Activated CD4-positive, alpha-beta T cell treated with anti-CD3 and anti-CD28 coated beads, Interleukin-2, Interleukin-6, amounts not matched to agents 100 ng/mL and 50 ng/mL, durations not matched to agents 16 hours and 8 hours (primary cell): ENCODE data around the gene CCL25.
A peak's percentile ranks its signal among the peaks of the same experiment; 100 is the strongest.

ENCODE experiments used
- DNase-seq: peaks from one replicate; pipeline ENCODE4 v3.0.0-alpha.2; 2020

CCL25 gene

DNA sequence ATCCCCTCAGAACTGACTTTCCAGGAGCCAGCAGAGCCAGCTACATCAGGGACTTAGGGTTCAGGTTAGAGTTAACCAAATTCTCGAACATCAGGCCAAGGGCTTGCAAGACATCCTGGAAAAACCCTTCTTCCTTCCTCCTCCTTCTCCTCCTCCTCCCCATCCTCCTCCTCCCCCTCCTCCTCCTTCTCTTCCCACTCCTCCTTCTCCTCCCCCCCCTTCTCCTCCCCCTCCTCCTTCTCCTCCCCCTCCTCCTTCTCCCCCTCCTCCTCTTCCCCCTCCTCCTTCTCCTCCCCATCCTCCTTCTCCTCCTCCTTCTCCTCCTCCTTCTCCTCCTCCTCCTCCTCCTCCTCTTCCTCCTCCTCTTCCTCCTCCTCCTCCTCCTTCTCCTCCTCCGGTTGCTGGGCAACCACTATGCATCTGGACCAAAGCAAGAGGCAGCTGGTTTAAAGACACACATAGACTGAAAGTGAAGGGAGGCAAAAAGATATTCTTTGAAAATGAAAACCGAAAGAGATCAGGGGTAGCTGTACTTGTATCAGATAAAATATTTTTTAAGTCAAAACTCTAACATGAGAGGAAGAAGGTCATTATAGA, 5.9 kb upstream of the CCL25 start:
- no peak for DNase-seq

DNA sequence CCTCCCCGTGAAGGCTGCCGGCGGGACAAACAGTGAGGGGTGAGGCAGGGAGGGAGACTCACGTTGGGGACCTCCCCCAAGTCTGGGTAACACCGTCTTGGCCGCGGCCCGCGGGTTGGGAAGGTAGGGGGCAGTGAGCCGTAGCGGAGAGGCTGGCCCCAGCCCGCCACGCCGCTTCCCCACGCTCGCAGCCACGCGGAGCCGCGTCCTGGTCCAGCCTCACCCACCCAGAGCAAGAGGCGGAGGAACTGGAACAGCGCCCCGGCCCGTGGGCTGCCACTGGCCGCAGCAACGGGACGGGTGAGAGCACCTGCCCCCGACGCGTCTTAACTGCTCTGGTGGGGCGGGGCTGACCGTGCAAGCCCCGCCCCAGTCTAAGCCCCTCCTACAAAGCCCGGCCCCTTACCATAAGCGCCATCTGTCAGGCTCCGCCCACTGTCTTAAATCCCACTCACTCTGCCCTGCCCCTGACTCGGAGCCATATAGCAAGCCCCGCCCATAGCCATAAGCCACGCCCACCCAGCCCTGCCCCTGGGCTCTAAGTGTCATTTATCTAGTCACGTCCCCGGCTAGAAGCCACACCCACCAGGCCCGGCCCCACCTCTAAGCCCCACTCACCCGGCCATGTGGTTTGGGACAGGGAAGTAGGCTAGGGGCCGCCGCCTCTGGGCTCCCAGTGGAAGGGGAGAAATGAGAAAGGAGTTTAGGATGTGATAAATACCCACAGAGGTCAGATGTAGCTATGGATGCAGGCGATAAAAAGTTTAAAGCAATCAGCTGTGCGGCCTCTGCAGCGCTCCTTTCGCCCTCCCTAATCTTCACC, 2.1 kb upstream of the CCL25 start:
- peak; percentile 88 for DNase-seq

DNA sequence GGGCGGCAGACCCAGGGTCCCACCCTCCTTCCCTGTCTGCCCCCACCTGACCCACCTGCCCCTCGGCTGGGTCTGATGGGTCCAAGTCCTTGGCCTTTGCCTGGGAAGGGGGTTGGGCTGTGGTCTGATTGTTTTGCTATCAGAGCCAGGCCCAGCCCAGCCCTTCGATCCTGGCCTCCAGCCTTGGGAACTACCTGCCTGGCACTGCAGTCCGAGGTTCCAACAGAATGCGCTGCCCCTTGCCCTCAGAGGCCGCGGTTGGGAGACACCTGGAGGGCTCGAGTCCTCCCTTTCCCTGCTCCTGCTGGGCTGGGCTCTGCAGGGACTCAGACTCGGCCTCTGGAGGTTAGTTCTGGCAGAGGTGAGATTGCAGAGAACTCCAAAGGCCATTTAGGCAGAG, 1.6 kb downstream of the CCL25 start:
- no peak for DNase-seq

DNA sequence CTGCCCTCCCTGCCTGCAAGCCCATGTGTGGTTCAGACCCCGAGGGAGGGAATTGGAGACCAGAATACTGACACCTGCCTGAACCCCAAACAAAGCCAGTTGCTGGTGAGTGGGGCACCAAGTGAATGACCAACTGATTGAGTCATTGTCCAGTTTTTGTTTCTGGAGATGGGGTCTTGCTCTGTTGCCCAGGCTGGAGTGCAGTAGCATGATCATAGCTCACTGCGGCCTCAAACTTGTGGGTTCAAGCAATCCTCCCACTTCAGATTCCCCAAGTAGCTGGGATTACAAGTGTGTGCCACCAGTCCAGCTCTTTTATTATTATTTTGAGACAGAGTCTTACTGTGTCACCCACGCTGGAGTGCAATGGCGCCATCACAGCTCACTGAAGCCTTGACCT, 4.0 kb downstream of the CCL25 start:
- no peak for DNase-seq

DNA sequence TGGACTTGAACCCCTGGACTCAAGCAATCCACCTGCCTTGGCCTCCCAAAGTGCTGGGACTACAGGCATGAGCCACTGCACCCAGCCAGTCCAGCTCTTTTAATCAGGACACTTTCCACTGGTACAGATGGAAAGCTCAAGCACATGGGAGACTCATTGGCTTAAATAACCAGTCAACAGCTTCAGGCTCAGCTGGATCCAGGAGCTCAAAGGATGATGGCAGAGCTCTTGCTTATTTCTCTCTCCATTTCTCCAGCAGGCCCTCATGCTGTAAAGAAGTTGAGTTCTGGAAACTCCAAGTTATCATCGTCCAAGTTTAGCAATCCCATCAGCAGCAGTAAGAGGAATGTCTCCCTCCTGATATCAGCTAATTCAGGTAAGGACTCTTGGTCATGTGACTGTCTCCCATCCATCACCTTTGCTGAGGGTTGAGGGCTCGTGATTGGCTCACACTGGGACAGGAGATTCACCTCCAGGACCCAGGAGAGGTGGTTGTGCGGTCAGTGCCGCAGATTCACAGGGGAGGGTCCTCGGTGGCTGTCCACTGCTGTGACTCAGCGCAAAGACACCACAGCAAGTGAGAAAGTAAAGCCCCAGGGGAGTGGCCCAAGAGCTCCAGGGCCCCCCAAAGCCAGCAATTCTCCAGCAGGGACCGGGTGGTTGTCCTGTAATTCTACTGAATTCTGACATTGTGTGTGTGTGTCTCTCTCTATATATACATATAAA, 5.1 kb downstream of the CCL25 start:
- no peak for DNase-seq

DNA sequence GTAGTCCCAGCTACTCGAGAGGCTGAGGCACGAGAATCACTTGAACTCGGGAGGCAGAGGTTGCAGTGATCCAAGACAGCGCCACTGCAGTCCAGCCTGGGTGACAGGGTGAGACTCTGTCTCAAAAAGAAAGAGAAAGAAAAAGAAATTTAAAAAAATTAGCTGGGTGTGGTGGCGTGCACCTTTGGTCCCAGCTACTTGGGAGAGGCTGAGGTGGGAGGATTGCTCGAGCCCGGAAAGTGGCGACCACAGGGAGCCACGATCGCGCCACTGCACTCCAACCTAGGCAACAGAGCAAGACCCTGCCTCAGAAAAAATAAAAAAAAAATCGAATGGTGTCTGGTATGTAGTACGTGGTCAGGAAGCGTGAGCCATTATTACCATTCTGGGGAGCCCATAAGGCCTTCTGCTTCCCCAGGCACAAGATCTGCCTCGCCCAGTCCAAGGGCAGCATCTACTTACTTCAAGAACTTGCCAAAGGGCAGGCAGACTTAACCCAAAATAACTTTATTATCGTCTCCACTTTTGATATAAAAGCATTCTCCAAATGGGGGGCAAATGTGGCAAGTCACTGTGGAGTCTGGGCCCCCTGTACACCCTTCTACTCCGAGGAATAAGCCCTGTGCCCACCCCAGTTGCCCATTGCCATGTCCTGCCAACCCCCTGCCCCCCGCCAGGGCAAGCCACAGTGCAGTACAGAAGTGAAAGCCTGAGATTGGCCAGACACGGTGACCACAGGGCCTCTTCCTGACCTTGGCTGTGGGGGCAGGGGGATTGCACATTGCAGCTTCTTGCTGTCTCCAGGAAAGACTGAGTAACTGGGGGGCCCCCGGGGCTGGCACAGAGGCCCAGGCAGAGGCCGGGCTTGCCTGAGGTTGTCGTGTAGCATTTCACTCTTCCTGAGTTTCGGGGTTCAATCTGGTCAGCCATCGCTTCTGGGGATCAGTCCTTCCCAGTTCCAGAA, 12.6 kb downstream of the CCL25 start:
- no peak for DNase-seq

DNA sequence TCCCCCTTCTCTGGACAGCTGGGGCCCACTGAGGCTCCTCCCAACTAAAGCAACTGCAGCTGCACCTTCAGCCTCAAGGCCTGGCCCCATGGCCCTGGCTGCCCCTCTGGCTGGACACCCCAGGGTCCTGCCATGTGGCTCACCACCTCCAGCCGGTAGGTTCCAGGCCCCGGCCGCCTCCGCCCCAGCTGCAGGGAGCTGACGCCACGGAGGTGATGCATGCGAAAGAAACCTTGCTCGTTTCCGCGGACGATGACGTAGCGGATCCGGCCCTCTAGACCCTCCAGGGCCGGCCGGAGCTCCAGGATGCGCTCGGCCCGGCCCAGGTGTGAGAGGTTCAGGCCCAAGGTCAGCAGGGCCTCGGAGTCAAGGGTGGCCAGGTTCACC, 13.3 kb downstream of the CCL25 start:
- no peak for DNase-seq

DNA sequence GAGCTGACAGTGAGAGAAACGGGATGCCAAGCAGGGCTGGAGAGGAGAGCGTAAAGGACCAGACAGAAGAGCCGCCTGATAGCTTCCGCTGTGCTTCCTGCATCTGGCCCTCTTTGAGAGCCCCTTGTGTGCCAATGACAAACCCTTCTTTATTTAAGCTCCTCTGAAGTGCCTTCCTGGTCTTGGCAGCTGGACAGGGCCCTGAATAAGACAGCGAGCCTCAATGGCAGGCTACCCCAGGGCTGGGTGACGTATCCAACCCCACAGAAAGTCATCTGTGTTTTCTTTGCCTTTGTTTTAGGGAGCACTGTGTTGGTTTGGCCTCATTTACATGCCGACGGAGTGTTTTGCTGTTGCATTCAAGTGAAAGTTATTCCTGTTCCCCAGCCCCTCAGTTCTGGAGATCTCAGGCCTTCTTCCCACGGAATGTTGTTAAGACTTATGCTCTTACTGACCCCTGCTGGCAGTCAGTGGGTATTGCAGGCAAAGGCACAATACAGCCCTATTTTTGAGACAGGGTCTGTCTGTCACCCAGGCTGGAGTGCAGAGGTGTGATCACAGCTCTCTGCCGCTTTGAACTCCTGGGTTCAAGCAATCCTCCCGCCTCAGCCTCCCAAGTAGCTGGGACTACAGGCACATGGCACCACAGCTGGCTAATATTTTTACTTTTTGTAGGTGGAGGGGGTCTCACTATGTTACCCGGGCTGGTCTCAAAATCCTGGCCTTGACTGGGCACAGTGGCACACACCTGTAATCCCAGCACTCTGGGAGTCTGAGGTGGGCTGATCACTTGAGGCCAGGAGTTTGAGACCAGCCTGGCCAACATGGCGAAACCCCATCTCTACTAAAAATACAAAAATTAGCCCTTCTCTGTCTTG, 16.8 kb downstream of the CCL25 start:
- DNase-seq, result peak; percentile 36

DNA sequence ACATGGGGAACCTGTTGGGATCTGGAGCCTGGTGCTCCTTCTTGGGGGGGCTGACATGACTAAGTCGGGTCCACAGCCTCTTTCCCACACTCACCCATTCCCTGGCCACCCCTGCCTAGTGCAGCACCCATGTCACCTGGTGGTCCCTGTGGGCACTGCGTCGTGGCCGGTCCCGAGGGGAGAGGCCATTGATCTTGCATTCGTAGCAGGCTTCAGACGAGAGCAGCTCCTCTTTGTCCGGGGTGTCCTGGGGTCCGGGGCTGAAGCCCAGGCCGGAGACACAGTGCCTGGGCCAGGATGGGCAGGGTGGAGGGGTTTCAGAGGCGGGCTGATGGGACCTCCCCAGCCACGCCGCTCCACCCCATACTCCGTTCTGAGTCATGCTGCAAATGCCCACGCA, 19.4 kb downstream of the CCL25 start:
- no peak for DNase-seq

DNA sequence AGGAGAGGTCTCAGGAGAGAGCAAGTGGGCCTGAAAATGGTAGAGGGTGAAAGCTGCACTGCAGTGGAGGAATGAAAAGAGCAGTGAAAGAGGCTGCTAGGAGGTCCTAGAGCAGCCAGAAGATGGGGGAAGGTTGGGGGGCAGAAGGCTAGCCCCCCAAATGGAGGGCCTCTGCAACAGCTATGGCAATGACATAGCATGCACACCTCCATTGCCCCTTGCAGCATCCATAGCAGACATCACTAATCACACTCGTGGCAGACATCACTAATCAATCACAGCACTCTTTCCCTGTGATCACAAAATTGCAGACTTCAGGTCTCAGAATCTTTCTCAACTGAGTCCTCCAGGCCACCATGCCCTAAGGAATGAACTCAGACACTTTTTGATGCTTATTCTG, 21.9 kb downstream of the CCL25 start:
- no peak for DNase-seq

DNA sequence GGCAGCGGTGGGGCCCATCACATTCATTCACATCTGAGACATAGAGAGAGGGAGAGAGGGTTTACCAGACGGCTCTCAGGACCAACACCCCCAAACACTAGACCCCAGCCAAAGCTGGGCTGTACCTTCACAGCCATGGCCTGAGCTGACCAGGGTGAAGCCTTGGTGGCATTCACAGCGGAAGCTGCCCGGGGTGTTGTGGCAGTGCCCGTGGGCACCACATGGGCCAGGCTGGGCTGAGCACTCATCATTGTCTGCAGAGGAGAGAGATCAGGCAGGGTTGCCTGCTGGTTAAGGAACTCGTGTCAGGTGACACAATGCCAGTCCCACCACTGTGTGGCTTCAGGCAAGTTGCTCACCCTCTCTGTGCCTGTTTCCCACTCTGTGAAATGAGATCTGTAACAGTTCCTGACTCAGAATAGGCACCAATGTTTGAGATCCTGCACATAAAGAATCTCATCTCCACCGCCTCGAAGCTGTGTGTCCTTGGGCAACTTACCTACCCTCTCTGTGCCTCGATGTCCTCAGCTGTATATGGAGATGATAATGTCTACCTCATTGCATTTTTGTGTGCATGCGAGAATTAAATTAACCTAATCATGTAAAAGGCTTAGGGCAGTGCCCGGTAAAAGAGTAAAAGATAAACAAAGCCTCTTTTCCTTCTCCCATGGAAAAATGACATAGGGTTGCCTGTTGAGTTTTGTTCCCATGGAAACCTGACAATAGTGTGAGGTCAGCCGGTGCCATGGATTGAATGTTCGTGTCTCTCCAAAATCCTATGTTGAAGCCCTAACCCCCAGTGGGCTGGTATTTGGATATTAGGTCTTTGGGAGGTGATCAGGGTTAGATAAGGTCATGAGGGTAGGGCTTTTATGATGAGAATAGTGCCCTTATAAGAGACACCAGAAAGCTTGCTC, 22.9 kb downstream of the CCL25 start:
- DNase-seq, result no peak

DNA sequence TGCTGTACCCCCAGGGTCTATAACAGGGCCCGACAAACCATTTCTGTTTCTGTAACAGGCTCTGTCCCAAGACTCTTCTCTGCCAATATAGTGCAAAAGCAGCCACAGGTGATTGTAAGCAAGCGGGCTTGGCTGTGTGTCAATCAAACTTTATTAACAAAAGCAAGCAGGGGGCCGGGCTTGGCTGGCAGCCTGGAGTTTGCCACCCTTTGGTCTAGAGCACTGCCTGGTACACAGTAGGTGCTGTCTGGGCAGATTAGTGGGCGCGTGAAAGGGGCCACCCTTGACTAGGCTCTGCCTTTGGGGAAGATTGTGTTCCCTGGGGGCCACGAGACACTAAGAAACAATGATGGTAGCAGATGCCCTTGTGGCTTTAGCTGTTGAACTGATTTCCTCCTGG, 27.4 kb downstream of the CCL25 start:
- no peak for DNase-seq

DNA sequence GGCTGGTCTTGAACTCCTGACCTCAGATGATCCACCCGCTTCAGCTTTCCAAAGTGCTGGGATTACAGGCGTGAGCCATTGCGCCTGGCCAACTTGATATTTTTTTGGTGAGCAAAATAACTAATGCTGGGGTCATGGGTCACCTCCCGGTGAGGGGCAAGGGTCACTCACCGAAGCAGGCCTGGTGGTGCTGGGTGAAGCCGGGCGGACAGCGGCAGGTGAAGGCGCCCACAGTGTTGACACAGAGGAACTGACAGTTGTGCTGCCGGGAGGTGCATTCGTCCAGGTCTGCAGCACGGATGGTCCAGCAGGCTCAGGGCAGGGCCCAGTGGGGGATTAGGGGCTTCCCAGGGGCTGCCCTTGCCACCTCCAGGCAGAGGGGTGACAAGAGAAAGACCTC, 28.3 kb downstream of the CCL25 start:
- DNase-seq, result no peak

DNA sequence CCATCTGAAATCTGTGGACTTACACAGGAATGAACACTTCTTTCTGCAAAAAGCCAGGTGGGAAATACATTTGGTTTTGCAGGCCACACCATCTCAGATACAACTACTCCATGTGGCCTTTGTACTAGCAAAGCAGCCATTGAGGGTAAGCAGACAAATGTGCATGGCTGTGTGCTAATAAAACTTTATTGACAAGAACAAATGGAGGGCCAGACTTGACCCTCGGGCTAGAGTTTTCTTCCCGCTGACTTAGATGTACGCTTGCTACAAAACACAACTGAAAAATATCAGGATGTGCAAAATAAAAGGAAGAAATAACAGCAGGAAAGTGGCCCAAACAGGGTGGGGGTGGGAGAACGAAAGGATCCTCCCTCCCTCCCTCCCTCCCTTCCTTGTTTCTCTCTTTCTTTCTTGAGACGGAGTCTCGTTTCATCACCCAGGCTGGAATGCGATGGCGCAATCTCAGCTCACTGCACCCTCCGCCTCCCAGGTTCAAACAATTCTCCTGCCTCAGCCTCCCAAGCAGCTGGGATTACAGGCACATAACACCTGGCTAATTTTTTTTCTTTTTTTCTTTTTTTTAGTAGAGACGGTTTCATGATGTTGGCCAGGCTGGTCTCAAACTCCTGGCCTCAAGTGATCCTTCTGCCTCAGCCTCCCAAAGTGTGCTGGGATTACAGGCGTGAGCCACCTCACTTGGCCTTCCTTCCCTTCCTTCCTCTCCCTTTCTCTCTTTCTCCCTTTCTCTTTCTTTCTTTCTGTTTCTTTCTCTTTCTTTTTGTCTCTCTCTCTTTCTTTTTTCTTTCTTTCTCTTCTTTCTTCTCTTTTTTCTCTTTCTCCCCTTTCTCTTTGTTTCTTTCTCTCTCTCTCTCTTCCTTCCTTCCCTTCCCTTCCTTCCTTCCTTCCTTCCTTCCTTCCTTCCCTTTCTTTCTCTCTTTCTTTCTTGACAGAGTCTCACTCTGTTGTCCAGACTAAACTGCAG, 29.3 kb downstream of the CCL25 start:
- DNase-seq, result no peak

DNA sequence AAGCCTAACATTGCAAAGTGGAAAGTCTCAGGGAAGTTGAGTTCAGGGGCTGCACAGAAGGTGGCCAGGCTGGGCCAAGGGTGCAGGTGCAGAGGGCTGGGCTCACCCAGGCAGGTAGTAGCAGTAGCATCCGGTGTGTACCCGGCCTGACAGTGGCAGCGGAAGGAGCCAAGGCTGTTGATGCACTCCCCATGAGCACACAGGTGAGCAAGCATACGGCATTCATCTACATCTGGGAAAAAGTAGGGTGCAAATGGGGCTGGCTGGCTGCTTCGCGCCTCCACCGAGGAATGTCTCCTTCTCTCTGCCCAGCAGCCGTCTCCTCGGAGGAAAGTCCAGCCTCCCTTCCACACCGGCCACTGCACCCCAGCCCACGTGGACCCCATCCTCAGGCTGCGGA, 30.6 kb downstream of the CCL25 start:
- no peak for DNase-seq

DNA sequence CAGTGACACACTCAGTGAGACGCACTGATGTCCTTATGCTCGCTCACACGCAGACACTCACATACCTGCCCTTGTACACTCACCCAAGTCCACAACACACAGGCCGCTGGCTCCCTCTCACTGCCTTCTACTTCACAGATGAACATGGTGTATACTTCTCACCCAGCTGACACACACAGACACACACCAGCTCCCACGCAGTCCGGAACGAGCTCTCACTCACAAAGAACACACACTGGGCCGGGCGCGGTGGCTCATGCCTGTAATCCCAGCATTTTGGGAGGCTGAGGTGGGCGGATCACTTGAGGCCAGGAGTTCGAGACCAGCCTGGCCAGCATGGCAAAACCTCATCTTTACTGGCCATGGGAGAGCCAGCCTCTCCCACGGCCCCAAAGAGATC, 31.6 kb downstream of the CCL25 start:
- DNase-seq, result no peak

DNA sequence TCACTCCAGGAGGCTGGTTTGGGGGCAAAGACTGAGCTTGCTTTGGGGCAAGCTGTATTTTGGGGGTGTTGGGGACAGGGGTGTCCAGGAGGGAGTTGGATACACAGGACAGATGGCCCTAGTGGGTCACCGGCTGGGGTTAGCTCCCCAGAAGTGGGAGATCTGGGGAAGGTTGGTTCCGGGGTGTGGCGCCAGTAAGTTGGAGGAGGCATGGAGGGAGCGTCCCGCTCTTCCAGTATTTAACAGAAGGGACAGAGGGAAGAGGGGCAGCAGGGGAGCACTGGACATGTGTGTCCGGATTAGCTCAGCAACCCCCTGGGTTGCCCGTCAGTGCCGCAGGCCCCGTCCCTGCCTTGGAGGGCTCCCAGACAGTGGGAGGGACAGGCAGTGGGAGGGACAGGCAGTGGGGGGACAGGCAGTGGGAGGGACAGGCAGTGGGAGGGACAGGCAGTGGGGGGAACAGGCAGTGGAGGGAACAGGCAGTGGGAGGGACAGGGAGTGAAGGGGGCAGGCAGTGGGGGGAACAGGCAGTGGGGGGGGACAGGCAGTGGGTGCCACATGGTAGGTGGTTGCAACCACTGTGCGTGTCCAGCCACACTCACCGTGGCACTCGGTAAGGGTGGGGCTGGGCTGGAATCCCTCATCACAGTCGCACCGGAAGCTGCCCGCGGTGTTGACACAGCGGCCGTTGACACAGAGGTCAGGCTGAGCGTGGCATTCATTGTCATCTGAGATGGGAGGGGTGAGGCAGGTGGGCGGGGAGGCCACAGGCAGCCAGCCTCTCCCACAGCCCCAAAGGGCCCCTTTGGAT, 33.2 kb downstream of the CCL25 start:
- DNase-seq, result no peak

DNA sequence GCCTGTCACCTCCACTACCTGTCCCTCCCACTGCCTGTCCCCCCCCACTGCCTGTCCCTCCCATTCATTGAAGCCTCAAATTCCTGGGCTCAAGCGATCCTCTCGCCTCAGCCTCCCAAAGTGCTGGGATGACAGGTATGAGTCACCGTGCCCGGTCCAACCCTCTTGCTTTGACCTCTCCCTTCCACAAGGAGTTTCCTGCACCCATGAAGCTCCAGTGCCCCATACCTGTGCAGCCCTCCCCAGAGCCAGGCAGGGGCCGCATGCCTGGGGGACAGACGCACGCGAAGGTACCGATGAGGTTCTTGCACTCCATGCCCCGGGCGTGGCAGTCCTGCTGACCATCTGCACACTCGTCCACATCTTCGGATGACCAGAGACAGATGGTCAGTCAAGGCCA, 34.3 kb downstream of the CCL25 start:
- no peak for DNase-seq

DNA sequence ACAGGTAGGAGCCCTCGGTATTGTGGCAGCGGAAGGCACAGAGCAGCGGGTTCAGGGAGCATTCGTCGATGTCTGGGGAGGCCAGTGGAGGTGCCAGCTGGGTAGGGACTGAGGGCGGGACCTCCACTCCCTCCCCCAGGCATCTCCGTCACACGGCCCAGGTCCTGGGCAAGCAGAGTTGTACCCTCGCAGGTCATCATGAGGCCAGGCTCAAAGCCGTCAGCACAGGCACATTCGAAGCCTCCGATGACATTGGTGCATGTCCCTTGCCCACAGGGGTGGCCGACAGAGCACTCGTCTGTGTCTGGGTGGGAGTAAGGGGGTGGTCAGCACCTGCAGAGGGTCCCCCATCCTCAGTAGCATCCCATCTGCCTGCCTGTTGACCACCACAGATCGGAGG, 35.3 kb downstream of the CCL25 start:
- no peak for DNase-seq
